H1 (cell line): ENCODE data around the gene OXNAD1. TPM values are rescaled to one million over a fixed set of nuclear protein-coding genes. Genes with fewer than 3 reads are reported as not detected.

Experiments
- CTCF ChIA-PET: fragments of 300-600 bp; sonication (Branson Sonifier 250); formaldehyde crosslinking; loops from one replicate; lab custom pipeline; 2021; ENCODE audit not compliant: partially characterized antibody; lab: Charles Lee
- POLR2A ChIA-PET: fragments of 300-600 bp; sonication (Branson Sonifier 250); formaldehyde crosslinking; loops from one replicate; lab custom pipeline; 2021; ENCODE audit warnings: inconsistent platforms; ENCODE audit not compliant: partially characterized antibody; lab: Charles Lee
- DNase-seq, 2 experiments: peaks; one replicate each; pipeline versions ENCODE4 v3.0.0 to v3.0.0-alpha.2; 2010 to 2022; ENCODE audit warnings: low spot score in 2 of 2, low read depth in 1 of 2, mixed read lengths in 1 of 2
- FAIRE-seq: peaks from 2 replicates; lab custom pipeline; 2011; peaks lifted over from hg19 to GRCh38; lab: Jason Lieb, UNC
- H2AFZ ChIP-seq: 2 replicates; pipeline ENCODE4 v1.8.1; 2012; ENCODE audit warnings: low read length, inconsistent platforms
- H2AK5ac ChIP-seq: 2 replicates; pipeline ENCODE4 v1.6.1; 2013; ENCODE audit warnings: low read depth, low read length
- H2BK120ac ChIP-seq: replicated peaks from 2 replicates; pipeline ENCODE3; 2013; ENCODE audit warnings: low read depth, low read length, inconsistent platforms
- H2BK12ac ChIP-seq: 2 replicates; pipeline ENCODE4 v1.6.1; 2013; ENCODE audit warnings: low read depth, low read length
- H2BK15ac ChIP-seq: 2 replicates; pipeline ENCODE4 v1.6.1; 2013; ENCODE audit warnings: low read length
- H2BK20ac ChIP-seq: 2 replicates; pipeline ENCODE4 v1.6.1; 2013; ENCODE audit warnings: low read length
- H2BK5ac ChIP-seq: 2 replicates; pipeline ENCODE4 v1.6.1; 2013; ENCODE audit warnings: low read depth, low read length
- H3K14ac ChIP-seq: 2 replicates; pipeline ENCODE4 v1.6.1; 2013; ENCODE audit warnings: inconsistent platforms; ENCODE audit not compliant: insufficient read length
- H3K18ac ChIP-seq: 2 replicates; pipeline ENCODE4 v1.6.1; 2013; ENCODE audit warnings: low read length; ENCODE audit errors: extremely low read depth
- H3K23ac ChIP-seq: 2 replicates; pipeline ENCODE4 v1.6.1; 2013; ENCODE audit warnings: inconsistent platforms; ENCODE audit not compliant: insufficient read length
- H3K23me2 ChIP-seq: 2 replicates; pipeline ENCODE4 v1.6.1; 2013; ENCODE audit warnings: low read depth, low read length
- H3K27ac ChIP-seq: 2 replicates; pipeline ENCODE4 v1.6.1; 2011; ENCODE audit warnings: low read depth, low read length, inconsistent platforms
- H3K27me3 ChIP-seq, 4 experiments: replicated peaks in 1 of 4; 1 replicate in 1 of 4; 2 replicates in 3 of 4; pipeline versions ENCODE4 v1.6.1 to v1.8.1; 2011 to 2013; ENCODE audit warnings: low read length in 3 of 4, mild to moderate bottlenecking in 3 of 4, inconsistent platforms in 2 of 4, mixed read lengths in 2 of 4, moderate library complexity in 1 of 4; ENCODE audit not compliant: control insufficient read depth in 3 of 4, insufficient read depth in 3 of 4; ENCODE audit errors: extremely low read depth in 1 of 4
- H3K36me3 ChIP-seq, 4 experiments: 2 replicates each; pipeline versions ENCODE4 v1.6.1 to v1.8.1; 2011 to 2013; ENCODE audit warnings: mild to moderate bottlenecking in 4 of 4, low read length in 3 of 4, moderate library complexity in 2 of 4, control low read depth in 1 of 4, inconsistent platforms in 1 of 4; ENCODE audit not compliant: insufficient read depth in 4 of 4, control insufficient read depth in 2 of 4
- H3K4ac ChIP-seq: replicated peaks from 2 replicates; pipeline ENCODE3; 2013; ENCODE audit warnings: low read length, low read depth, mixed read lengths, inconsistent platforms; ENCODE audit not compliant: insufficient read length
- H3K4me1 ChIP-seq, 4 experiments: replicated peaks in 1 of 4; 1 replicate in 1 of 4; 2 replicates in 3 of 4; pipeline versions ENCODE4 v1.6.1 to v1.8.1; 2011 to 2013; ENCODE audit warnings: low read length in 3 of 4, inconsistent platforms in 2 of 4, mixed read lengths in 1 of 4; ENCODE audit not compliant: insufficient read depth in 4 of 4, control insufficient read depth in 3 of 4
- H3K4me2 ChIP-seq, 2 experiments: 2 replicates each; pipeline versions ENCODE4 v1.6.1 to v1.8.1; 2011 to 2013; ENCODE audit warnings: low read depth in 2 of 2, low read length in 2 of 2, control low read depth in 1 of 2, inconsistent platforms in 1 of 2, mild to moderate bottlenecking in 1 of 2; ENCODE audit not compliant: insufficient read depth in 1 of 2
- H3K4me3 ChIP-seq, 4 experiments: fragments of 200-600, 300-600 bp in 1 of 4; sonication (generic), shearing (Covaris generic), sonication (Bioruptor Twin) in 1 of 4; 2 replicates each; pipeline versions ENCODE4 v1.5.1 to v1.8.1; 2011 to 2016; ENCODE audit warnings: low read length in 4 of 4, low read depth in 3 of 4, control low read depth in 2 of 4, inconsistent platforms in 2 of 4, mild to moderate bottlenecking in 2 of 4, mixed read lengths in 1 of 4, moderate library complexity in 1 of 4; ENCODE audit not compliant: insufficient read depth in 2 of 4; ENCODE audit errors: extremely low read depth in 1 of 4
- H3K56ac ChIP-seq: replicated peaks from 2 replicates; pipeline ENCODE3; 2013; ENCODE audit warnings: low read depth, mild to moderate bottlenecking, mixed read lengths, low read length, inconsistent platforms; ENCODE audit not compliant: insufficient read length
- H3K79me1 ChIP-seq: 2 replicates; pipeline ENCODE4 v1.6.1; 2013; ENCODE audit warnings: low read depth, low read length, control low read depth
- H3K79me2 ChIP-seq, 2 experiments: 2 replicates each; pipeline versions ENCODE4 v1.6.1 to v1.8.1; 2012 to 2013; ENCODE audit warnings: low read length in 2 of 2, mild to moderate bottlenecking in 2 of 2, inconsistent platforms in 1 of 2; ENCODE audit not compliant: insufficient read depth in 2 of 2, control insufficient read depth in 1 of 2
- H3K9ac ChIP-seq, 4 experiments: replicated peaks in 1 of 4; 1 replicate in 1 of 4; 2 replicates in 3 of 4; pipeline versions ENCODE4 v1.6.1 to v1.8.1; 2011 to 2013; ENCODE audit warnings: low read depth in 3 of 4, low read length in 3 of 4, control low read depth in 2 of 4, mild to moderate bottlenecking in 2 of 4, moderate library complexity in 2 of 4, inconsistent platforms in 1 of 4; ENCODE audit errors: extremely low read depth in 1 of 4
- H3K9me3 ChIP-seq, 2 experiments: 2 replicates each; pipeline versions ENCODE4 v1.6.1 to v1.8.1; 2012 to 2013; ENCODE audit warnings: mild to moderate bottlenecking in 2 of 2, moderate library complexity in 2 of 2, control low read depth in 1 of 2, inconsistent platforms in 1 of 2, low read depth in 1 of 2, low read length in 1 of 2, mixed read lengths in 1 of 2; ENCODE audit not compliant: insufficient read depth in 2 of 2
- H4K20me1 ChIP-seq, 2 experiments: replicated peaks in 1 of 2; 2 replicates each; pipeline versions ENCODE3 to v1.8.1; 2011 to 2013; ENCODE audit warnings: inconsistent platforms in 2 of 2, low read length in 2 of 2, mild to moderate bottlenecking in 1 of 2; ENCODE audit not compliant: insufficient read depth in 2 of 2, control insufficient read depth in 1 of 2
- H4K5ac ChIP-seq: 2 replicates; pipeline ENCODE4 v1.6.1; 2013; ENCODE audit warnings: low read length, low read depth, mixed read lengths, inconsistent platforms; ENCODE audit not compliant: insufficient read length
- H4K8ac ChIP-seq: 2 replicates; pipeline ENCODE4 v1.8.0; 2013; ENCODE audit warnings: mild to moderate bottlenecking, moderate library complexity, low read length, inconsistent platforms; ENCODE audit not compliant: insufficient read depth; ENCODE audit errors: extremely low read depth
- H4K91ac ChIP-seq: replicated peaks from 2 replicates; pipeline ENCODE3; 2013; ENCODE audit warnings: low read length, mixed read lengths, inconsistent platforms; ENCODE audit not compliant: insufficient read length
- CEBPB ChIP-seq: IDR thresholded peaks from 2 replicates; pipeline ENCODE4 v1.6.1; 2012; ENCODE audit warnings: low read depth, low read length
- JUN ChIP-seq: IDR thresholded peaks from 2 replicates; pipeline ENCODE4 v1.6.1; 2011; ENCODE audit warnings: low read depth, mild to moderate bottlenecking, improper control_type of control experiment, low read length
- KDM1A ChIP-seq: fragments of 200-600, 300-600 bp; sonication (generic); IDR thresholded peaks from 2 replicates; pipeline ENCODE4 v1.7.1; 2016; ENCODE audit warnings: mild to moderate bottlenecking, low read length, borderline replicate concordance
- KDM5A ChIP-seq: fragments of 200-600 bp; IDR thresholded peaks from 2 replicates; pipeline ENCODE4 v1.7.1; 2012; ENCODE audit warnings: mild to moderate bottlenecking, low read length, inconsistent platforms, mixed read lengths
- POU5F1 ChIP-seq: IDR thresholded peaks from 2 replicates; pipeline ENCODE4 v1.6.1; 2011; ENCODE audit warnings: low read depth, mild to moderate bottlenecking, low read length, moderate library complexity
- SP2 ChIP-seq: IDR thresholded peaks from 2 replicates; pipeline ENCODE4 v1.6.1; 2012; ENCODE audit warnings: mild to moderate bottlenecking, low read length, inconsistent platforms
- SRF ChIP-seq: IDR thresholded peaks from 2 replicates; pipeline ENCODE4 v1.6.1; 2011; ENCODE audit warnings: mild to moderate bottlenecking, low read depth, low read length, moderate library complexity
- TAF1 ChIP-seq: IDR thresholded peaks from 2 replicates; pipeline ENCODE4 v1.6.1; 2011; ENCODE audit warnings: mild to moderate bottlenecking, low read depth, low read length
- ZNF274 ChIP-seq: IDR thresholded peaks from 2 replicates; pipeline ENCODE4 v1.7.0; 2012; ENCODE audit warnings: low read length, borderline replicate concordance; ENCODE audit errors: extremely low read depth
- WGBS, 2 experiments: shearing (Covaris generic) in 1 of 2; methylation state at CpG; one replicate each; pipeline versions ENCODE4 v1.1.6 to v1.1.7; 2013 to 2015; ENCODE audit warnings: low lambda C conversion rate in 2 of 2, mixed read lengths in 2 of 2, inconsistent platforms in 1 of 2, low coverage in 1 of 2, missing lambda C conversion rate in 1 of 2; ENCODE audit not compliant: insufficient replicate concordance in 2 of 2, insufficient coverage in 1 of 2, insufficient read length in 1 of 2; ENCODE audit errors: extremely low coverage in 1 of 2, missing lambda C conversion rate in 1 of 2; 5-methylcytosine and 5-hydroxymethylcytosine counted together
- polyA plus RNA-seq, 7 experiments: library from polyadenylated mRNA; depleted of rRNA in 3 of 7; stranded (reverse) in 5 of 7; unstranded in 2 of 7; fragments of >200 nt in 5 of 7; fragments of 200-250 nt in 2 of 7; gene quantifications; 1 replicate in 5 of 7; 2 replicates in 1 of 7; 4 replicates in 1 of 7; pipeline versions ENCODE4 v1.2.1 to v1.2.3, GENCODE V29; 2011 to 2013; ENCODE audit warnings: missing spikeins in 2 of 7, mixed read lengths in 2 of 7
- total RNA-seq: library from RNA; stranded (reverse); fragmentation: NEBNext Ultra II Directional; extraction: Animal tissue kit (Norgen Biotek cat#: 25700); gene quantifications from 2 replicates; pipeline ENCODE4 v1.2.1, GENCODE V29; 2021
- TF ChIP-seq, protein P1 (sequence below): IDR thresholded peaks from 2 replicates; pipeline ENCODE4 v1.6.1; 2012; ENCODE audit warnings: inconsistent platforms
- TF ChIP-seq, protein P2 (sequence below): IDR thresholded peaks from 2 replicates; pipeline ENCODE4 v1.6.1; 2011; ENCODE audit warnings: low read length, improper control_type of control experiment

The OXNAD1 gene
- total and polyA plus RNA-seq, 2 of the 8 experiments (the other 6 are each of a cell fraction or from before 2014, with no cell fraction given) = 14.9 to 24.8 TPM

DNA sequence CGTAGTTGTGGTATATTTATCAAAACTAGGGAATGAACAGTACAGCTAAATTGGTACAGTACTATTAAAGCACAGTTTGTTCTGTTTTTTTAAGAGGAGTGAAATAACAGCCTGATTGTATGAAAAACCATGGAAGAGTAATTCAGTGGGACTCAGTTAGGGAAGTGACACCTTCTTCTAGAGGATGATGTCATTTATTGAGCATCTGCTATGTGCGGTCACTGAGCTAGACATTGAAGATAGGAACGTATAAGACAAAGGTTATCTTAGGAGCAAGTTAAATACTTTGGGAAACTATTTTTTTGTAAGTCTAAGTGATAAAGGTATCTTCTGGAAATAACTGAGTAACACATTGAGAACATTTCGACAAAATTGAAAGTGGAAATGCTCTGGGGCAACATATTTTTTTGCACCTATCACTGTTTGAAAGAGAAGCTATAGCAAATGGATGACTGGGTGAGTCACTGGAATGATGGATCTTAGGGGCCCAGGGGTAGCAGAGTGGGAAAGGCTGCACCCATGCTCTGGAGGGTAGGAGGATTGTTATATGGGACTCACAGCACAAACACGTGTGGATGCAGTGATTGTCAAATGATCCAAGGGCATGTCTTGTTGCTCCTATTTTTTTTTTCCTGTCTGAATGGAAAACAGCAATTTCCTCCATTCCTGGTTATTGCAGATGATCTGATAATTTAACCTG, 43.0 kb downstream of the OXNAD1 start:
- Histone ChIP-seq H3K4me3 (no peak overlapping the region), H3K27me3 (no peaks in the 10 kb centered on the region), H3K36me3 (peaks cover 0 to 17% (median 3%) of the 10 kb centered on the region in 4 experiments; a peak in 3 of 8 replicates), H2BK120ac (no peak overlapping the region), H3K9ac (no peak overlapping the region), H2BK12ac (no peak overlapping the region), H4K20me1 (no peaks in the 10 kb centered on the region), H3K27ac (no peak overlapping the region), H2AFZ (no peak overlapping the region), H2BK20ac (no peak overlapping the region), H3K4me2 (no peak overlapping the region), H2BK5ac (no peak overlapping the region), H3K4me1 (peaks cover 0 to 8% (median 4%) of the 10 kb centered on the region in 4 experiments; a peak in 5 of 7 replicates), H2AK5ac (no peak overlapping the region), H4K5ac (no peak overlapping the region), H3K23me2 (no peaks in the 10 kb centered on the region), H3K79me1 (peaks cover 4% of the 10 kb centered on the region; the same call in 1 of the 2 replicates), H4K91ac (no peak overlapping the region), H3K23ac (no peak overlapping the region), H2BK15ac (no peak overlapping the region), H3K14ac (no peak overlapping the region), H3K56ac (no peak overlapping the region), H3K79me2 (peaks cover 0 to 8% of the 10 kb centered on the region in 2 experiments; a peak in 1 of 4 replicates), H3K4ac (no peak overlapping the region), H3K18ac (no peak overlapping the region), H3K9me3 (no peaks in the 10 kb centered on the region), H4K8ac (no peak overlapping the region)
- ChIA-PET POLR2A (interaction anchor here (1.0 to 1.7 kb wide), 2 partner anchors 8 to 11 kb away, joined by 4 to 5 read pairs; no protein-coding TSS in a partner anchor), CTCF (interaction anchor here (0.8 to 3.8 kb wide), 6 partner anchors 10 to 223 kb away, joined by 3 to 22 read pairs (median 4); no protein-coding TSS in a partner anchor)
- DNase-seq (no peak), FAIRE-seq (no peak)
- 74% methylated on average over 5 of the region's 5 CpGs; no CpG with 5 or more reads in 1 of the 2 experiments for WGBS, 2 experiments
- no peak for TF ChIP-seq JUN
- TF ChIP-seq KDM1A = no peak
- TF ChIP-seq ZNF274 = no peak
- TF ChIP-seq TAF1 = no peak
- TF ChIP-seq, protein P1, sequence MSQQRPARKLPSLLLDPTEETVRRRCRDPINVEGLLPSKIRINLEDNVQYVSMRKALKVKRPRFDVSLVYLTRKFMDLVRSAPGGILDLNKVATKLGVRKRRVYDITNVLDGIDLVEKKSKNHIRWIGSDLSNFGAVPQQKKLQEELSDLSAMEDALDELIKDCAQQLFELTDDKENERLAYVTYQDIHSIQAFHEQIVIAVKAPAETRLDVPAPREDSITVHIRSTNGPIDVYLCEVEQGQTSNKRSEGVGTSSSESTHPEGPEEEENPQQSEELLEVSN = no peak
- TF ChIP-seq KDM5A = no peak
- TF ChIP-seq POU5F1 = no peak
- TF ChIP-seq SRF = no peak
- TF ChIP-seq CEBPB = no peak
- TF ChIP-seq, protein P2, sequence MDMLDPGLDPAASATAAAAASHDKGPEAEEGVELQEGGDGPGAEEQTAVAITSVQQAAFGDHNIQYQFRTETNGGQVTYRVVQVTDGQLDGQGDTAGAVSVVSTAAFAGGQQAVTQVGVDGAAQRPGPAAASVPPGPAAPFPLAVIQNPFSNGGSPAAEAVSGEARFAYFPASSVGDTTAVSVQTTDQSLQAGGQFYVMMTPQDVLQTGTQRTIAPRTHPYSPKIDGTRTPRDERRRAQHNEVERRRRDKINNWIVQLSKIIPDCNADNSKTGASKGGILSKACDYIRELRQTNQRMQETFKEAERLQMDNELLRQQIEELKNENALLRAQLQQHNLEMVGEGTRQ = no peak
- no peak for TF ChIP-seq SP2
